ENCODE measurements around the gene NIN.

DNA sequence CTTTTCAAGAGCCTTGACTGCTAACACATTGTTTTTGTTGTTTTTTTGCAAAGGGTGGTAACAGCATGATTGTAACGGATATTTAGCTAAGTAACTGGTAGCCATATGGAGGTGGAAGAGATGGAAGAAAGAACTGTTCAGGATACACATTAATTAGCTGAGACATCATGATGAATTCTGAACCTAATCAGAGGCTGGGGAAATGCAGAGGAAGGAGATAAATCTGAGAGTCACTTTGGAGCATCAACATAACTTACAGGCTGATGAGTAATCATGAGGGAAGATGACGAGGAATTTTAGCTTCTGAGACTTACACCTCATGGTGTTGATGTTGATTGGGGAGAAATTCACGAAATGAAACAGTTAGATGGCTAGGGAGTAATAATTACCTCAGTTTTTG, 62.3 kb downstream of the NIN start:
- TF ChIP-seq, protein P1, sequence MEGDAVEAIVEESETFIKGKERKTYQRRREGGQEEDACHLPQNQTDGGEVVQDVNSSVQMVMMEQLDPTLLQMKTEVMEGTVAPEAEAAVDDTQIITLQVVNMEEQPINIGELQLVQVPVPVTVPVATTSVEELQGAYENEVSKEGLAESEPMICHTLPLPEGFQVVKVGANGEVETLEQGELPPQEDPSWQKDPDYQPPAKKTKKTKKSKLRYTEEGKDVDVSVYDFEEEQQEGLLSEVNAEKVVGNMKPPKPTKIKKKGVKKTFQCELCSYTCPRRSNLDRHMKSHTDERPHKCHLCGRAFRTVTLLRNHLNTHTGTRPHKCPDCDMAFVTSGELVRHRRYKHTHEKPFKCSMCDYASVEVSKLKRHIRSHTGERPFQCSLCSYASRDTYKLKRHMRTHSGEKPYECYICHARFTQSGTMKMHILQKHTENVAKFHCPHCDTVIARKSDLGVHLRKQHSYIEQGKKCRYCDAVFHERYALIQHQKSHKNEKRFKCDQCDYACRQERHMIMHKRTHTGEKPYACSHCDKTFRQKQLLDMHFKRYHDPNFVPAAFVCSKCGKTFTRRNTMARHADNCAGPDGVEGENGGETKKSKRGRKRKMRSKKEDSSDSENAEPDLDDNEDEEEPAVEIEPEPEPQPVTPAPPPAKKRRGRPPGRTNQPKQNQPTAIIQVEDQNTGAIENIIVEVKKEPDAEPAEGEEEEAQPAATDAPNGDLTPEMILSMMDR (conservative IDR thresholded peaks at IDR 0.05 in 1 of 2, IDR thresholded peaks at IDR 0.05 in 1 of 2; ENCODE audit: low read depth in 1 of 2, low read length in 2 of 2), result no peak
- TF ChIP-seq EZH2 (IDR thresholded peaks at IDR 0.05; ENCODE audit: low read length, missing control alignments), result no peak
